Measurements from ENCODE around the gene IER3IP1. TPM values are rescaled to one million over a fixed set of nuclear protein-coding genes. Genes with fewer than 3 reads are reported as not detected.
"Not testable (repeated sequence)": the region's sequence is repeated elsewhere in the genome, so short reads cannot be mapped to it uniquely, and the experiment has no call there.

IER3IP1 gene
- total RNA-seq, 1 donor, result 18.5 TPM

- Histone ChIP-seq H3K4me3 (ENCODE audit: insufficient read depth, low read length) (no peak overlapping the region), H3K36me3 (ENCODE audit: insufficient read depth, low read length) (peaks cover 3% of the 10 kb centered on the region), H3K9me3 (ENCODE audit: low read depth, low read length) (no peaks in the 10 kb centered on the region), H3K4me2 (ENCODE audit: insufficient read depth, low read length) (no peak overlapping the region), H2AFZ (ENCODE audit: low read length) (no peak overlapping the region), H3K79me2 (ENCODE audit: insufficient read depth, low read length) (peaks cover 80% of the 10 kb centered on the region), H3K27ac (ENCODE audit: low read depth, low read length) (no peak overlapping the region), H4K20me1 (ENCODE audit: insufficient read depth, low read length) (peaks cover 23% of the 10 kb centered on the region), H3K4me1 (ENCODE audit: insufficient read depth, low read length) (peaks cover 10% of the 10 kb centered on the region), H3K27me3 (ENCODE audit: insufficient read depth, low read length) (no peaks in the 10 kb centered on the region)
- no peak for DNase-seq (ENCODE audit: insufficient read length, low spot score, missing footprints)
- TF ChIP-seq CTCF (IDR thresholded peaks at IDR 0.05; ENCODE audit: extremely low read depth, low read depth, low read length), result no peak
Measured at GRCh38 chr18:47160256-47160655, 15.9 kb downstream of the IER3IP1 start.

- not testable (repeated sequence) for DNase-seq (ENCODE audit: insufficient read length, low spot score, missing footprints); H3K4me1 ChIP-seq (ENCODE audit: insufficient read depth, low read length)
Measured at GRCh38 chr18:47158404-47158803, 17.8 kb downstream of the IER3IP1 start.

GRCh38 chr18:47151439-47151838, 24.7 kb downstream of the IER3IP1 start:
- TF ChIP-seq CTCF (IDR thresholded peaks at IDR 0.05; ENCODE audit: extremely low read depth, low read depth, low read length), result no peak
- no peaks in the 10 kb centered on the region for H4K20me1 ChIP-seq (ENCODE audit: insufficient read depth, low read length)
- DNase-seq (ENCODE audit: insufficient read length, low spot score, missing footprints), result no peak
- peaks cover 16% of the 10 kb centered on the region for H3K4me1 ChIP-seq (ENCODE audit: insufficient read depth, low read length)
- no peaks in the 10 kb centered on the region for H3K9me3 ChIP-seq (ENCODE audit: low read depth, low read length)
- peaks cover 40% of the 10 kb centered on the region for H3K79me2 ChIP-seq (ENCODE audit: insufficient read depth, low read length)
- H3K36me3 ChIP-seq (ENCODE audit: insufficient read depth, low read length), result peaks cover 17% of the 10 kb centered on the region
- H3K27ac ChIP-seq (ENCODE audit: low read depth, low read length), result peak overlapping the region; percentile 85
- peak overlapping the region; percentile 88 for H3K4me3 ChIP-seq (ENCODE audit: insufficient read depth, low read length)
- H2AFZ ChIP-seq (ENCODE audit: low read length), result peak overlapping the region; percentile 91
- H3K27me3 ChIP-seq (ENCODE audit: insufficient read depth, low read length), result no peaks in the 10 kb centered on the region
- peak overlapping the region; percentile 98 for H3K4me2 ChIP-seq (ENCODE audit: insufficient read depth, low read length)

More at GRCh38 chr18:47158404-47158803, 17.8 kb downstream of the IER3IP1 start:
- H3K4me2 ChIP-seq (ENCODE audit: insufficient read depth, low read length); H3K27ac ChIP-seq (ENCODE audit: low read depth, low read length); H3K27me3 ChIP-seq (ENCODE audit: insufficient read depth, low read length); H3K4me3 ChIP-seq (ENCODE audit: insufficient read depth, low read length); H2AFZ ChIP-seq (ENCODE audit: low read length); H3K9me3 ChIP-seq (ENCODE audit: low read depth, low read length): not testable (repeated sequence)
- Histone ChIP-seq H4K20me1 (ENCODE audit: insufficient read depth, low read length) (peaks cover 20% of the 10 kb centered on the region), H3K36me3 (ENCODE audit: insufficient read depth, low read length) (peaks cover 17% of the 10 kb centered on the region), H3K79me2 (ENCODE audit: insufficient read depth, low read length) (peaks cover 63% of the 10 kb centered on the region)

GRCh38 chr18:47150824-47151366, 25.3 kb downstream of the IER3IP1 start:
- Histone ChIP-seq H3K27me3 (ENCODE audit: insufficient read depth, low read length) (no peaks in the 10 kb centered on the region), H3K4me3 (ENCODE audit: insufficient read depth, low read length) (peak overlapping the region; percentile 88), H3K9me3 (ENCODE audit: low read depth, low read length) (no peaks in the 10 kb centered on the region), H2AFZ (ENCODE audit: low read length) (peak overlapping the region; percentile 91), H3K79me2 (ENCODE audit: insufficient read depth, low read length) (peaks cover 42% of the 10 kb centered on the region), H3K4me2 (ENCODE audit: insufficient read depth, low read length) (peak overlapping the region; percentile 98), H3K4me1 (ENCODE audit: insufficient read depth, low read length) (peaks cover 16% of the 10 kb centered on the region), H4K20me1 (ENCODE audit: insufficient read depth, low read length) (no peaks in the 10 kb centered on the region), H3K36me3 (ENCODE audit: insufficient read depth, low read length) (peaks cover 17% of the 10 kb centered on the region), H3K27ac (ENCODE audit: low read depth, low read length) (peak overlapping the region; percentile 85)
- DNase-seq (ENCODE audit: insufficient read length, low spot score, missing footprints), result peak; percentile 30
- TF ChIP-seq CTCF (IDR thresholded peaks at IDR 0.05; ENCODE audit: extremely low read depth, low read depth, low read length), result no peak
